Panc1 (cell line): ENCODE results near the gene CDX1.

ENCODE experiments used
- POLR2AphosphoS5 ChIP-seq: IDR thresholded peaks from 2 replicates; pipeline ENCODE4 v1.6.1; 2012; ENCODE audit warnings: mild to moderate bottlenecking, low read depth, low read length, moderate library complexity
- TF ChIP-seq, protein P1 (sequence below): fragments of 450-650 bp; IDR thresholded peaks from 2 replicates; pipeline ENCODE4 v1.5.1; 2017; ENCODE audit warnings: mild to moderate bottlenecking

DNA sequence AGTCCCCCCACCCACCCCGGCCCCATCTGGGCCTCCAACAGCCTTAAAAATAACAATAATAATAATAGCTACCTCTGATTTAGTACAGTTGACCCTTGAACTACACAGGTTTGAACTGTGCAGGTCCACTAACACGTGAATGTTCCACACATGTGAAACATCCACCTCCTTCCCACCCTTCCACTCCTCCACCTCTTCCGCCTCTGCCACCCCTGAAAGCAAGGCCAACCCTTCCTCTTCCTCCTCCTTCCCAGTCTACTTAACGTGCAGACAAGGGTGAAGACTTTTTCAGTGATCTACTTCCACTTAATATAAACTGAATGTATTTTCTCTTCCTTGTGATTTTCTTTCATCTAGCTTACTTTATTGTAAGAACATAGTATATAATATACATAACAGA lies 21.7 kb upstream of the CDX1 start:
- TF ChIP-seq POLR2AphosphoS5: no peak
- TF ChIP-seq, protein P1, sequence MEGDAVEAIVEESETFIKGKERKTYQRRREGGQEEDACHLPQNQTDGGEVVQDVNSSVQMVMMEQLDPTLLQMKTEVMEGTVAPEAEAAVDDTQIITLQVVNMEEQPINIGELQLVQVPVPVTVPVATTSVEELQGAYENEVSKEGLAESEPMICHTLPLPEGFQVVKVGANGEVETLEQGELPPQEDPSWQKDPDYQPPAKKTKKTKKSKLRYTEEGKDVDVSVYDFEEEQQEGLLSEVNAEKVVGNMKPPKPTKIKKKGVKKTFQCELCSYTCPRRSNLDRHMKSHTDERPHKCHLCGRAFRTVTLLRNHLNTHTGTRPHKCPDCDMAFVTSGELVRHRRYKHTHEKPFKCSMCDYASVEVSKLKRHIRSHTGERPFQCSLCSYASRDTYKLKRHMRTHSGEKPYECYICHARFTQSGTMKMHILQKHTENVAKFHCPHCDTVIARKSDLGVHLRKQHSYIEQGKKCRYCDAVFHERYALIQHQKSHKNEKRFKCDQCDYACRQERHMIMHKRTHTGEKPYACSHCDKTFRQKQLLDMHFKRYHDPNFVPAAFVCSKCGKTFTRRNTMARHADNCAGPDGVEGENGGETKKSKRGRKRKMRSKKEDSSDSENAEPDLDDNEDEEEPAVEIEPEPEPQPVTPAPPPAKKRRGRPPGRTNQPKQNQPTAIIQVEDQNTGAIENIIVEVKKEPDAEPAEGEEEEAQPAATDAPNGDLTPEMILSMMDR: no peak
